HepG2 (cell line): ENCODE results near the gene VEZT. TPM values are rescaled to one million over a fixed set of nuclear protein-coding genes. Genes with fewer than 3 reads are reported as not detected.

ENCODE experiments used
- ATAC-seq: fragments of 200-7000 bp; cut with Tn5 transposase; 3 replicates; pipeline ENCODE4 v1.9.1; 2020; ENCODE audit warnings: mild to moderate bottlenecking, moderate library complexity
- BruUV-seq: library from RNA; stranded (reverse); fragments of 400-500 nt; replicated peaks from 2 replicates; lab custom pipeline; 2021; lab: Mats Ljungman, UMichigan
- CTCF ChIA-PET: fragments of 300-600 bp; formaldehyde crosslinking; extraction: SDS; loops from one replicate; lab custom pipeline; 2021; ENCODE audit warnings: low total read pairs, inconsistent platforms, low intra/inter-chr PET ratio; lab: Yijun Ruan, JAX
- POLR2A ChIA-PET: fragments of 350-600 bp; sonication (Branson Sonifier 250); formaldehyde crosslinking; loops from one replicate; lab custom pipeline; 2020; ENCODE audit warnings: antibody characterized with exemption, inconsistent platforms; lab: Yijun Ruan, JAX
- DNase-seq: peaks from one replicate; pipeline ENCODE4 v3.0.0-alpha.2; 2015; ENCODE audit warnings: low spot score
- FAIRE-seq: peaks from 3 replicates; lab custom pipeline; 2011; peaks lifted over from hg19 to GRCh38; lab: Jason Lieb, UNC
- H2AFZ ChIP-seq: one replicate; pipeline ENCODE4 v1.6.1; 2011; ENCODE audit warnings: low read length, inconsistent platforms
- H3K27ac ChIP-seq: fragments of 300-600 bp; 3 replicates; pipeline ENCODE4 v1.8.0; 2011; ENCODE audit warnings: mixed run types, mild to moderate bottlenecking, mixed read lengths, low read length, inconsistent platforms; ENCODE audit not compliant: insufficient read depth; ENCODE audit errors: extremely low read length
- H3K27me3 ChIP-seq, 2 experiments: fragments of 200-600 bp in 1 of 2; 2 replicates in 1 of 2; 3 replicates in 1 of 2; pipeline versions ENCODE4 v1.6.0 to v1.8.0; 2011; ENCODE audit warnings: low read length in 2 of 2, mild to moderate bottlenecking in 2 of 2, moderate library complexity in 2 of 2, inconsistent platforms in 1 of 2; ENCODE audit not compliant: insufficient read depth in 2 of 2, control insufficient read depth in 1 of 2
- H3K36me3 ChIP-seq, 2 experiments: fragments of 200-600 bp in 1 of 2; replicated peaks in 1 of 2; 2 replicates in 1 of 2; 3 replicates in 1 of 2; pipeline versions ENCODE4 v1.5.1 to v1.8.0; 2011; ENCODE audit warnings: low read length in 2 of 2, inconsistent platforms in 1 of 2; ENCODE audit not compliant: insufficient read depth in 2 of 2, control insufficient read depth in 1 of 2
- H3K4me1 ChIP-seq: 2 replicates; pipeline ENCODE4 v1.5.1; 2012; ENCODE audit warnings: low read length, inconsistent platforms; ENCODE audit not compliant: insufficient read depth
- H3K4me2 ChIP-seq: 2 replicates; pipeline ENCODE4 v1.6.0; 2011; ENCODE audit warnings: low read depth, low read length, inconsistent platforms
- H3K4me3 ChIP-seq, 3 experiments: fragments of 200-600 bp in 1 of 3; sonication (generic), shearing (Covaris generic) in 1 of 3; replicated peaks in 1 of 3; 2 replicates each; pipeline ENCODE4 v1.5.1; 2011 to 2016; ENCODE audit warnings: low read length in 3 of 3, inconsistent platforms in 2 of 3, low read depth in 2 of 3, mild to moderate bottlenecking in 2 of 3, control low read depth in 1 of 3, mixed read lengths in 1 of 3; ENCODE audit not compliant: insufficient read depth in 1 of 3
- H3K79me2 ChIP-seq: one replicate; pipeline ENCODE4 v1.6.1; 2011; ENCODE audit warnings: low read length, inconsistent platforms; ENCODE audit not compliant: insufficient read depth
- H3K9ac ChIP-seq: 2 replicates; pipeline ENCODE4 v1.6.0; 2011; ENCODE audit warnings: mild to moderate bottlenecking, low read depth, low read length, inconsistent platforms; ENCODE audit not compliant: insufficient read depth
- H3K9me3 ChIP-seq: 2 replicates; pipeline ENCODE4 v1.5.1; 2012; ENCODE audit warnings: mild to moderate bottlenecking, low read length
- H4K20me1 ChIP-seq: 2 replicates; pipeline ENCODE4 v1.6.0; 2011; ENCODE audit warnings: inconsistent platforms, mild to moderate bottlenecking, low read length, moderate library complexity; ENCODE audit not compliant: insufficient read depth
- GATAD1 ChIP-seq: IDR thresholded peaks from 2 replicates; pipeline ENCODE4 v1.6.1; 2016; ENCODE audit warnings: missing genetic modification reagents, missing compliant biosample characterization
- GFI1 ChIP-seq: sonication (generic); formaldehyde crosslinking; IDR thresholded peaks from 2 replicates; pipeline ENCODE4 v1.5.0; 2020; ENCODE audit warnings: missing genetic modification reagents, mild to moderate bottlenecking, borderline replicate concordance
- ONECUT2 ChIP-seq: sonication (generic); formaldehyde crosslinking; IDR thresholded peaks from 2 replicates; pipeline ENCODE4 v1.4.0; 2020; ENCODE audit warnings: missing genetic modification reagents
- SALL2 ChIP-seq: sonication (generic); formaldehyde crosslinking; IDR thresholded peaks from 2 replicates; pipeline ENCODE4 v1.8.1; 2023; ENCODE audit warnings: mild to moderate bottlenecking, missing genetic modification reagents, inconsistent platforms
- SP1 ChIP-seq, 2 experiments: fragments of 450-650 bp in 1 of 2; sonication (generic) in 1 of 2; formaldehyde crosslinking in 1 of 2; IDR thresholded peaks; 2 replicates each; pipeline versions ENCODE4 v1.4.0 to v1.6.1; 2016 to 2020; ENCODE audit warnings: missing genetic modification reagents in 1 of 2
- YEATS2 ChIP-seq: sonication (generic); formaldehyde crosslinking; IDR thresholded peaks from 2 replicates; pipeline ENCODE4 v1.4.0; 2020; ENCODE audit warnings: missing genetic modification reagents, borderline replicate concordance
- ZBTB3 ChIP-seq: sonication (generic); formaldehyde crosslinking; IDR thresholded peaks from 2 replicates; pipeline ENCODE4 v1.4.0; 2020; ENCODE audit warnings: low read depth, mild to moderate bottlenecking, moderate library complexity, missing genetic modification reagents, borderline replicate concordance
- ZNF33B ChIP-seq: sonication (generic); formaldehyde crosslinking; IDR thresholded peaks from 2 replicates; pipeline ENCODE4 v1.5.1; 2020; ENCODE audit warnings: mild to moderate bottlenecking, missing genetic modification reagents
- WGBS: methylation state at CpG from one replicate; pipeline ENCODE4 v1.1.6; 2017; ENCODE audit warnings: low lambda C conversion rate; 5-methylcytosine and 5-hydroxymethylcytosine counted together
- in situ Hi-C: cut with HindIII; loops from 2 replicates; pipeline ENCODE4 v1.10.0; 2017; ENCODE audit warnings: low pct_unique_long_range_greater_than_20kb; ENCODE audit not compliant: extremely low pct_ligation_motif_present
- intact Hi-C: fragments of 100-400 bp; cut with micrococcal nuclease; formaldehyde crosslinking; loops from one replicate; pipeline ENCODE4 v1.10.0; 2022; ENCODE audit not compliant: unreplicated experiment
- polyA plus RNA-seq, 8 experiments: library from polyadenylated mRNA; depleted of rRNA in 3 of 8; stranded (reverse) in 7 of 8; unstranded in 1 of 8; fragments of >200 nt; fragmentation: Illumina TruSeq in 4 of 8; extraction: Trizol in 4 of 8; gene quantifications; 2 replicates each; pipeline versions ENCODE4 v1.2.1 to v1.2.3, GENCODE V29; 2011 to 2016; ENCODE audit warnings: low read depth in 4 of 8, missing spikeins in 1 of 8, mixed read lengths in 1 of 8; ENCODE audit not compliant: insufficient read depth in 1 of 8
- total RNA-seq, 5 experiments: library from RNA; depleted of rRNA; stranded (reverse); fragments of >200 nt; fragmentation: Illumina TruSeq; extraction: Trizol; gene quantifications; 2 replicates each; pipeline ENCODE4 v1.2.3, GENCODE V29; 2016; ENCODE audit warnings: low read depth in 1 of 5
- TF ChIP-seq, protein P1 (sequence below): sonication (generic); formaldehyde crosslinking; IDR thresholded peaks from 2 replicates; pipeline ENCODE4 v1.4.0; 2020; ENCODE audit warnings: missing genetic modification reagents, mild to moderate bottlenecking, borderline replicate concordance
- TF ChIP-seq, protein P2 (sequence below): sonication (generic); formaldehyde crosslinking; IDR thresholded peaks from 2 replicates; pipeline ENCODE4 v1.5.0; 2020; ENCODE audit warnings: missing genetic modification reagents, mild to moderate bottlenecking, borderline replicate concordance

Gene VEZT
- total and polyA plus RNA-seq, 2 of the 13 experiments (the other 11 are each of a cell fraction or from before 2014, with no cell fraction given), result 35.5 to 51.6 TPM

DNA sequence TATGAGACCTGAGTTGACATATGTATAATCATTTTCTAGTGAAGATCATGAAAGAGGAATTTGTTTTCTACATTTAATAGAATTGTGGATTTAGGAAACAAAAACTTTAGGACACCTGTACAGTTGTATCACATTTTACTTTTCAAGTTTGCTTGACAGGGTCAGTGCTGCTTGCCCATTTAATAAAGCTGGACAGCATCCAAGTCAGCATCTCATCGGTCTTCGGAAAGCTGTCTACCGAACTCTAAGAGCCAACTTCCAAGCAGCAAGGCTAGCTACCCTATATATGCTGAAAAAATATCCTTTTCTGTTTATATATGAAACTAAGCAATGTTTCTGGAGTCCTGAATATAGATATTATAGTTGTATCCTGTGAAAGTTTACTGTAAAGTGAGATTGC is 52.3 kb downstream of the VEZT start:
- H3K27ac ChIP-seq, result no peak overlapping the region
- H3K79me2 ChIP-seq, result no peaks in the 10 kb centered on the region
- FAIRE-seq (no peak), DNase-seq (no peak), ATAC-seq (no peak)
- no peak overlapping the region for H3K4me3 ChIP-seq
- TF ChIP-seq, protein P1, sequence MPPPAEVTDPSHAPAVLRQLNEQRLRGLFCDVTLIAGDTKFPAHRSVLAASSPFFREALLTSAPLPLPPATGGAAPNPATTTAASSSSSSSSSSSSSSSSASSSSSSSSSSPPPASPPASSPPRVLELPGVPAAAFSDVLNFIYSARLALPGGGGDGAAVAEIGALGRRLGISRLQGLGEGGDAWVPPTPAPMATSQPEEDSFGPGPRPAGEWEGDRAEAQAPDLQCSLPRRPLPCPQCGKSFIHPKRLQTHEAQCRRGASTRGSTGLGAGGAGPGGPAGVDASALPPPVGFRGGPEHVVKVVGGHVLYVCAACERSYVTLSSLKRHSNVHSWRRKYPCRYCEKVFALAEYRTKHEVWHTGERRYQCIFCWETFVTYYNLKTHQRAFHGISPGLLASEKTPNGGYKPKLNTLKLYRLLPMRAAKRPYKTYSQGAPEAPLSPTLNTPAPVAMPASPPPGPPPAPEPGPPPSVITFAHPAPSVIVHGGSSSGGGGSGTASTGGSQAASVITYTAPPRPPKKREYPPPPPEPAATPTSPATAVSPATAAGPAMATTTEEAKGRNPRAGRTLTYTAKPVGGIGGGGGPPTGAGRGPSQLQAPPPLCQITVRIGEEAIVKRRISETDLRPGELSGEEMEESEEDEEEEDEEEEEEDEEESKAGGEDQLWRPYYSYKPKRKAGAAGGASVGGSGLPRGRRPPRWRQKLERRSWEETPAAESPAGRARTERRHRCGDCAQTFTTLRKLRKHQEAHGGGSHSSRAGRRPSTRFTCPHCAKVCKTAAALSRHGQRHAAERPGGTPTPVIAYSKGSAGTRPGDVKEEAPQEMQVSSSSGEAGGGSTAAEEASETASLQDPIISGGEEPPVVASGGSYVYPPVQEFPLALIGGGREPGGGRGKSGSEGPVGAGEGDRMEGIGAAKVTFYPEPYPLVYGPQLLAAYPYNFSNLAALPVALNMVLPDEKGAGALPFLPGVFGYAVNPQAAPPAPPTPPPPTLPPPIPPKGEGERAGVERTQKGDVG (CRISPR knock-in tag), result no peak
- TF ChIP-seq SALL2 (CRISPR knock-in tag) (no peak), YEATS2 (CRISPR knock-in tag) (no peak)
- no peak overlapping the region for H2AFZ ChIP-seq
- H3K4me2 ChIP-seq, result no peak overlapping the region
- in situ Hi-C loops (no loop called here), intact Hi-C loops (no loop called here)
- no peaks in the 10 kb centered on the region for H4K20me1 ChIP-seq
- no peaks in the 10 kb centered on the region for H3K27me3 ChIP-seq
- no TSS peak for BruUV-seq
- no peaks in the 10 kb centered on the region for H3K9me3 ChIP-seq
- H3K9ac ChIP-seq, result no peak overlapping the region
- no peaks in the 10 kb centered on the region for H3K4me1 ChIP-seq
- POLR2A ChIA-PET, result no interaction called here
- peaks cover 10 to 28% of the 10 kb centered on the region in 2 experiments for H3K36me3 ChIP-seq
- CTCF ChIA-PET, result no interaction called here
- WGBS, result 96% methylated on average over 3 of the region's 3 CpGs

DNA sequence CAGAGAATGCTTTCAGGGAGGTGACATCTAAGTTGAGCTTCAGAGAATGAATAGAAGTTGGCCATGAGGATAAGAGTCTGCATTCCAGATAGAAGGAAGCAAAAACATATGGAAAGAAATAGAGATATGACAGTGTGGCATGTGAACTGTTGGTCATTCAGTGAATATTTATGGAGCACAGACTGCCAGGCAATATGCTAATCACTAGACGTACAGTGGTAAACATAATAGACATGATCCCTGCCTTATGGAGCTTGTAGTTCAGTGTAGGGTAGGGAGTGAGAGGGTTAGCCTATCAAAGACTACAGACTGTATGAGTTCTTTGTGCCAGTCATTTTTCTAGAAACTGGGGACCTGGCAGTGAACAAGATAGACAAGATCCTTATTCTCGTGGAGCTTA is 53.9 kb downstream of the VEZT start:
- Histone ChIP-seq H3K27me3 (no peaks in the 10 kb centered on the region), H3K36me3 (peaks cover 6 to 31% of the 10 kb centered on the region in 2 experiments; a peak in 4 of 5 replicates), H3K9ac (no peak overlapping the region), H3K4me3 (no peak overlapping the region), H3K4me1 (no peaks in the 10 kb centered on the region), H2AFZ (no peak overlapping the region), H3K27ac (no peak overlapping the region), H4K20me1 (no peaks in the 10 kb centered on the region), H3K4me2 (no peak overlapping the region), H3K79me2 (no peaks in the 10 kb centered on the region), H3K9me3 (no peaks in the 10 kb centered on the region)
- 92% methylated on average over 2 of the region's 2 CpGs for WGBS
- ChIA-PET POLR2A (no interaction called here), CTCF (no interaction called here)
- ATAC-seq (no peak), FAIRE-seq (no peak), DNase-seq (no peak)
- BruUV-seq, result no TSS peak
- in situ Hi-C loops (no loop called here), intact Hi-C loops (no loop called here)
- no peak for TF ChIP-seq SP1 (IDR thresholded peaks at IDR 0.05)
- TF ChIP-seq SP1 (CRISPR knock-in tag; IDR thresholded peaks at IDR 0.05), result no peak
- no peak for TF ChIP-seq GFI1
- TF ChIP-seq, protein P2, sequence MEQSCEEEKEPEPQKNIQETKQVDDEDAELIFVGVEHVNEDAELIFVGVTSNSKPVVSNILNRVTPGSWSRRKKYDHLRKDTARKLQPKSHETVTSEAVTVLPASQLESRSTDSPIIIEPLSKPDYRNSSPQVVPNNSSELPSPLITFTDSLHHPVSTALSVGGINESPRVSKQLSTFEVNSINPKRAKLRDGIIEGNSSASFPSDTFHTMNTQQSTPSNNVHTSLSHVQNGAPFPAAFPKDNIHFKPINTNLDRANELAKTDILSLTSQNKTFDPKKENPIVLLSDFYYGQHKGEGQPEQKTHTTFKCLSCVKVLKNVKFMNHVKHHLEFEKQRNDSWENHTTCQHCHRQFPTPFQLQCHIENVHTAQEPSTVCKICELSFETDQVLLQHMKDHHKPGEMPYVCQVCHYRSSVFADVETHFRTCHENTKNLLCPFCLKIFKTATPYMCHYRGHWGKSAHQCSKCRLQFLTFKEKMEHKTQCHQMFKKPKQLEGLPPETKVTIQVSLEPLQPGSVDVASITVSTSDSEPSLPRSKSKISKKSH (CRISPR knock-in tag), result no peak
- no peak for TF ChIP-seq ZBTB3 (CRISPR knock-in tag)
- no peak for TF ChIP-seq ZNF33B (CRISPR knock-in tag)
- no peak for TF ChIP-seq GATAD1
- no peak for TF ChIP-seq ONECUT2 (CRISPR knock-in tag)
